NCI-H2081 treated with DMSO at 0.1 percent for 48 hours (cell line): ENCODE data around the gene ADGRL3.
"Not testable (repeated sequence)": the region's sequence is repeated elsewhere in the genome, so short reads cannot be mapped to it uniquely, and the experiment has no call there.

Source experiments
- DNase-seq: peaks from one replicate; lab custom pipeline; 2025; lab: John Stamatoyannopoulos, UW

The ADGRL3 gene

GRCh38 chr4:61493470-61493869, 293.3 kb downstream of the ADGRL3 start:
- peak; percentile 62 for DNase-seq

- no peak for DNase-seq
Measured at GRCh38 chr4:61500883-61501282, 300.8 kb downstream of the ADGRL3 start.

- no peak for DNase-seq
Measured at GRCh38 chr4:61501812-61502211, 301.7 kb downstream of the ADGRL3 start.

- DNase-seq = no peak
Measured at GRCh38 chr4:61505773-61506685, 305.9 kb downstream of the ADGRL3 start.

- no peak for DNase-seq
Measured at GRCh38 chr4:61507091-61507490, 307.0 kb downstream of the ADGRL3 start.

GRCh38 chr4:61509721-61510241, 309.7 kb downstream of the ADGRL3 start:
- DNase-seq = not testable (repeated sequence)

GRCh38 chr4:61511716-61512488, 311.8 kb downstream of the ADGRL3 start:
- no peak for DNase-seq

GRCh38 chr4:61514991-61515390, 314.9 kb downstream of the ADGRL3 start:
- no peak for DNase-seq

- no peak for DNase-seq
Measured at GRCh38 chr4:61517144-61517543, 317.0 kb downstream of the ADGRL3 start.

GRCh38 chr4:61520166-61520565, 320.0 kb downstream of the ADGRL3 start:
- DNase-seq = no peak

GRCh38 chr4:61520681-61521160, 320.6 kb downstream of the ADGRL3 start:
- DNase-seq = no peak

- DNase-seq = no peak
Measured at GRCh38 chr4:61521451-61521850, 321.3 kb downstream of the ADGRL3 start.

GRCh38 chr4:61522312-61522711, 322.2 kb downstream of the ADGRL3 start:
- no peak for DNase-seq

GRCh38 chr4:61527888-61528287, 327.8 kb downstream of the ADGRL3 start:
- no peak for DNase-seq

GRCh38 chr4:61528595-61528994, 328.5 kb downstream of the ADGRL3 start:
- DNase-seq = no peak

- DNase-seq = no peak
Measured at GRCh38 chr4:61531188-61531587, 331.1 kb downstream of the ADGRL3 start.

GRCh38 chr4:61532336-61533000, 332.3 kb downstream of the ADGRL3 start:
- DNase-seq = no peak

- DNase-seq = no peak
Measured at GRCh38 chr4:61533140-61533539, 333.0 kb downstream of the ADGRL3 start.

- DNase-seq = peak; percentile 61
Measured at GRCh38 chr4:61540944-61541343, 340.8 kb downstream of the ADGRL3 start.

GRCh38 chr4:61541459-61541858, 341.3 kb downstream of the ADGRL3 start:
- no peak for DNase-seq

GRCh38 chr4:61543976-61544375, 343.9 kb downstream of the ADGRL3 start:
- no peak for DNase-seq

GRCh38 chr4:61545902-61546480, 345.9 kb downstream of the ADGRL3 start:
- no peak for DNase-seq
